ENCODE data around the gene HLCS.

- TF ChIP-seq CTCF (IDR thresholded peaks at IDR 0.05) (no peak), POLR2A (IDR thresholded peaks at IDR 0.05) (no peak)
These were observed 74.3 kb downstream of the HLCS start for GRCh38 chr21:36892201-36892600.
